ENCODE measurements around the gene GDPD4.

- TF ChIP-seq CTCF (IDR thresholded peaks at IDR 0.05; ENCODE audit: low read depth, low read length) (no peak), POLR2A (IDR thresholded peaks at IDR 0.05; ENCODE audit: extremely low read depth, insufficient read length) (no peak), MYC (IDR thresholded peaks at IDR 0.05; ENCODE audit: low read depth, low read length) (no peak), MAX (IDR thresholded peaks at IDR 0.05; ENCODE audit: low read depth, low read length) (no peak)
Observed at GRCh38 chr11:77267962-77268361, 33.5 kb downstream of the GDPD4 start.

Data from NB4 (cell line).